Trophoblast cell (in vitro differentiated cells and primary cell): ENCODE measurements around the gene BICRAL.

Experiments
- DNase-seq, 2 donors: peaks; one replicate each; pipeline ENCODE4 v3.0.0-alpha.2; 2016
- H2AFZ ChIP-seq: 2 replicates; pipeline ENCODE4 v1.6.1; 2013; ENCODE audit warnings: low read length, moderate library complexity, mild to moderate bottlenecking; ENCODE audit not compliant: insufficient read depth, poor library complexity
- H2AK5ac ChIP-seq: 2 replicates; pipeline ENCODE4 v1.6.1; 2013; ENCODE audit warnings: mild to moderate bottlenecking, low read length
- H2BK120ac ChIP-seq: 2 replicates; pipeline ENCODE4 v1.6.1; 2013; ENCODE audit warnings: low read length, mild to moderate bottlenecking, moderate library complexity; ENCODE audit not compliant: insufficient read depth, poor library complexity
- H2BK12ac ChIP-seq: 2 replicates; pipeline ENCODE4 v1.6.1; 2013; ENCODE audit warnings: mild to moderate bottlenecking, low read length, moderate library complexity
- H2BK5ac ChIP-seq: 2 replicates; pipeline ENCODE4 v1.6.1; 2013; ENCODE audit warnings: low read length, low read depth, moderate library complexity, mild to moderate bottlenecking; ENCODE audit not compliant: poor library complexity
- H3K14ac ChIP-seq: 2 replicates; pipeline ENCODE4 v1.6.1; 2013; ENCODE audit warnings: mild to moderate bottlenecking, low read length
- H3K18ac ChIP-seq: 2 replicates; pipeline ENCODE4 v1.6.1; 2013; ENCODE audit warnings: mild to moderate bottlenecking, low read length
- H3K23ac ChIP-seq: 2 replicates; pipeline ENCODE4 v1.6.1; 2013; ENCODE audit warnings: low read length
- H3K27ac ChIP-seq: 2 replicates; pipeline ENCODE4 v1.5.1; 2013; ENCODE audit warnings: low read depth, mild to moderate bottlenecking, inconsistent platforms, low read length, moderate library complexity
- H3K27me3 ChIP-seq: 2 replicates; pipeline ENCODE4 v1.6.1; 2013; ENCODE audit warnings: inconsistent platforms, mild to moderate bottlenecking, low read length, moderate library complexity; ENCODE audit not compliant: insufficient read depth
- H3K36me3 ChIP-seq, 2 experiments: 1 replicate in 1 of 2; 2 replicates in 1 of 2; pipeline ENCODE4 v1.6.1; 2013; ENCODE audit warnings: low read length in 2 of 2, mild to moderate bottlenecking in 2 of 2, moderate library complexity in 1 of 2; ENCODE audit not compliant: insufficient read depth in 2 of 2, control insufficient read depth in 1 of 2
- H3K4ac ChIP-seq: 2 replicates; pipeline ENCODE4 v1.6.1; 2013; ENCODE audit warnings: low read depth, mild to moderate bottlenecking, low read length, moderate library complexity
- H3K4me1 ChIP-seq, 2 experiments: 1 replicate in 1 of 2; 2 replicates in 1 of 2; pipeline ENCODE4 v1.6.1; 2013; ENCODE audit warnings: low read length in 2 of 2, mild to moderate bottlenecking in 2 of 2, moderate library complexity in 1 of 2; ENCODE audit not compliant: insufficient read depth in 2 of 2, control insufficient read depth in 1 of 2
- H3K4me2 ChIP-seq: 2 replicates; pipeline ENCODE4 v1.6.1; 2013; ENCODE audit warnings: inconsistent platforms, mild to moderate bottlenecking, low read length, moderate library complexity
- H3K4me3 ChIP-seq: 2 replicates; pipeline ENCODE4 v1.5.1; 2013; ENCODE audit warnings: mild to moderate bottlenecking, low read depth, low read length, inconsistent platforms
- H3K79me1 ChIP-seq: one replicate; pipeline ENCODE4 v1.6.1; 2013; ENCODE audit warnings: low read length
- H3K79me2 ChIP-seq: 2 replicates; pipeline ENCODE4 v1.6.1; 2013; ENCODE audit warnings: low read length, mild to moderate bottlenecking; ENCODE audit not compliant: control insufficient read depth, insufficient read depth, poor library complexity
- H3K9ac ChIP-seq: 2 replicates; pipeline ENCODE4 v1.6.1; 2013; ENCODE audit warnings: mild to moderate bottlenecking, low read length
- H3K9me3 ChIP-seq: 2 replicates; pipeline ENCODE4 v1.6.1; 2013; ENCODE audit warnings: low read depth, mild to moderate bottlenecking, control low read depth, inconsistent platforms, low read length; ENCODE audit not compliant: insufficient read depth
- H4K12ac ChIP-seq: 2 replicates; pipeline ENCODE4 v1.6.1; 2013; ENCODE audit warnings: low read depth, mild to moderate bottlenecking, low read length, moderate library complexity
- H4K8ac ChIP-seq: 2 replicates; pipeline ENCODE4 v1.6.1; 2013; ENCODE audit warnings: low read depth, mild to moderate bottlenecking, low read length, moderate library complexity
- H4K91ac ChIP-seq: one replicate; pipeline ENCODE4 v1.6.1; 2013; ENCODE audit warnings: low read depth, mild to moderate bottlenecking, low read length, moderate library complexity
- WGBS: extraction: QIAGEN DNeasy Blood & Tissue Kit; methylation state at CpG from one replicate; pipeline ENCODE4 v1.1.7; 2013; ENCODE audit warnings: missing lambda C conversion rate; ENCODE audit not compliant: insufficient read length, insufficient coverage; ENCODE audit errors: extremely low coverage; 5-methylcytosine and 5-hydroxymethylcytosine counted together

The BICRAL gene

DNA sequence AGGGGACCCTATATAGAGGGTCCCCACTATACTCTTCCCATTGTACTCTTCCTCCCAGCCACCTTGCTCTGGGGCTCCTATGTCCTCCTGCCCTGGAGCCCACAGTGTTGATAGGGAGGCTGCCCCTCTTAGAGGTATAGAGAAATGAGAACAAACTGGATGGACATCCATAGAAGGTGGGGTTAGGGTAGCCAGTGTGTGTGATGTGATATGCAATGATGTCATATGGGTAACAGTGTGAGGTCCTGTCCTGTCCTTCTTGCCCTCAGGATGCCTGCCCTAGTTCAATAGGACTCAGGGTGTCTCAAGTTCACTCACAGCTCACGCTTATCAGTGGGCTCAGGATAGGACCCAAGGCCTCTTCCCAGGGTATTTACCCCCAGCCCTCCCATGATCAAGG lies 134.4 kb downstream of the BICRAL start:
- H4K8ac ChIP-seq: no peak overlapping the region
- DNase-seq: no peak
- H3K4me3 ChIP-seq: no peak overlapping the region
- no peaks in the 10 kb centered on the region for H3K36me3 ChIP-seq
- peaks cover 3% of the 10 kb centered on the region for H3K79me1 ChIP-seq
- WGBS: no CpG with 5 or more reads among the region's 1 CpG
- no peak overlapping the region for H3K23ac ChIP-seq
- H4K91ac ChIP-seq: no peak overlapping the region
- H3K79me2 ChIP-seq: peaks cover 2% of the 10 kb centered on the region
- no peak overlapping the region for H4K12ac ChIP-seq
- no peak overlapping the region for H3K18ac ChIP-seq
- no peak overlapping the region for H3K4me2 ChIP-seq
- H3K27me3 ChIP-seq: no peaks in the 10 kb centered on the region
- no peak overlapping the region for H2BK120ac ChIP-seq
- no peak overlapping the region for H3K27ac ChIP-seq
- no peak overlapping the region for H2BK5ac ChIP-seq
- H3K9me3 ChIP-seq: no peaks in the 10 kb centered on the region
- no peak overlapping the region for H3K4ac ChIP-seq
- H3K4me1 ChIP-seq: peaks cover 0 to 2% of the 10 kb centered on the region in 2 experiments
- H3K9ac ChIP-seq: no peak overlapping the region
- H2AFZ ChIP-seq: no peak overlapping the region
- H2AK5ac ChIP-seq: no peak overlapping the region
- no peak overlapping the region for H3K14ac ChIP-seq
- no peak overlapping the region for H2BK12ac ChIP-seq
